Chondrocyte (in vitro differentiated cells): ENCODE results near the gene LRRC23. TPM values are rescaled to one million over a fixed set of nuclear protein-coding genes. Genes with fewer than 3 reads are reported as not detected.
A peak's percentile ranks its signal among the peaks of the same experiment; 100 is the strongest.
"Not testable (repeated sequence)": the region's sequence is repeated elsewhere in the genome, so short reads cannot be mapped to it uniquely, and the experiment has no call there.

ENCODE experiments used
- DNase-seq: peaks from one replicate; pipeline ENCODE4 v3.0.0; 2021; ENCODE audit warnings: mixed read lengths, low spot score
- H3K27ac Mint-ChIP-seq: one replicate; pipeline ENCODE4 v1.8.0; 2021; ENCODE audit warnings: mild to moderate bottlenecking, moderate library complexity, mixed read lengths; ENCODE audit not compliant: unreplicated experiment
- H3K27me3 Mint-ChIP-seq: 2 replicates; pipeline ENCODE4 v1.8.0; 2021; ENCODE audit warnings: low read depth, mixed read lengths
- H3K36me3 Mint-ChIP-seq: 2 replicates; pipeline ENCODE4 v1.8.0; 2021; ENCODE audit warnings: low read depth, mixed read lengths
- H3K4me1 Mint-ChIP-seq: 2 replicates; pipeline ENCODE4 v1.8.0; 2021; ENCODE audit warnings: low read depth, mild to moderate bottlenecking, mixed read lengths
- H3K4me3 Mint-ChIP-seq: one replicate; pipeline ENCODE4 v1.8.0; 2021; ENCODE audit warnings: mild to moderate bottlenecking, moderate library complexity, mixed read lengths; ENCODE audit not compliant: unreplicated experiment
- H3K9me3 Mint-ChIP-seq: 2 replicates; pipeline ENCODE4 v1.8.0; 2021; ENCODE audit warnings: low read depth, mixed read lengths
- total RNA-seq: library from RNA; stranded (reverse); gene quantifications from 3 replicates; pipeline ENCODE4 v1.2.1, GENCODE V29; 2021
- TF ChIP-seq, protein P1 (sequence below): fragments of 200-600 bp; sonication (generic); IDR thresholded peaks from 2 replicates; pipeline ENCODE4 v1.5.0; 2021; ENCODE audit warnings: antibody characterized with exemption, mild to moderate bottlenecking, moderate library complexity

LRRC23 gene
- total RNA-seq, 1 donor from 2014 or later: 6.3 TPM

GRCh38 chr12:6861391-6861790 lies 43.2 kb upstream of the LRRC23 start:
- peaks cover under 1% of the 10 kb centered on the region for H3K4me1 Mint-ChIP-seq
- no peaks in the 10 kb centered on the region for H3K9me3 Mint-ChIP-seq
- TF ChIP-seq, protein P1, sequence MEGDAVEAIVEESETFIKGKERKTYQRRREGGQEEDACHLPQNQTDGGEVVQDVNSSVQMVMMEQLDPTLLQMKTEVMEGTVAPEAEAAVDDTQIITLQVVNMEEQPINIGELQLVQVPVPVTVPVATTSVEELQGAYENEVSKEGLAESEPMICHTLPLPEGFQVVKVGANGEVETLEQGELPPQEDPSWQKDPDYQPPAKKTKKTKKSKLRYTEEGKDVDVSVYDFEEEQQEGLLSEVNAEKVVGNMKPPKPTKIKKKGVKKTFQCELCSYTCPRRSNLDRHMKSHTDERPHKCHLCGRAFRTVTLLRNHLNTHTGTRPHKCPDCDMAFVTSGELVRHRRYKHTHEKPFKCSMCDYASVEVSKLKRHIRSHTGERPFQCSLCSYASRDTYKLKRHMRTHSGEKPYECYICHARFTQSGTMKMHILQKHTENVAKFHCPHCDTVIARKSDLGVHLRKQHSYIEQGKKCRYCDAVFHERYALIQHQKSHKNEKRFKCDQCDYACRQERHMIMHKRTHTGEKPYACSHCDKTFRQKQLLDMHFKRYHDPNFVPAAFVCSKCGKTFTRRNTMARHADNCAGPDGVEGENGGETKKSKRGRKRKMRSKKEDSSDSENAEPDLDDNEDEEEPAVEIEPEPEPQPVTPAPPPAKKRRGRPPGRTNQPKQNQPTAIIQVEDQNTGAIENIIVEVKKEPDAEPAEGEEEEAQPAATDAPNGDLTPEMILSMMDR: no peak
- peaks cover 52% of the 10 kb centered on the region for H3K36me3 Mint-ChIP-seq
- no peak overlapping the region for H3K4me3 Mint-ChIP-seq
- no peak overlapping the region for H3K27ac Mint-ChIP-seq
- peak; percentile 77 for DNase-seq
- H3K27me3 Mint-ChIP-seq: no peaks in the 10 kb centered on the region

DNA sequence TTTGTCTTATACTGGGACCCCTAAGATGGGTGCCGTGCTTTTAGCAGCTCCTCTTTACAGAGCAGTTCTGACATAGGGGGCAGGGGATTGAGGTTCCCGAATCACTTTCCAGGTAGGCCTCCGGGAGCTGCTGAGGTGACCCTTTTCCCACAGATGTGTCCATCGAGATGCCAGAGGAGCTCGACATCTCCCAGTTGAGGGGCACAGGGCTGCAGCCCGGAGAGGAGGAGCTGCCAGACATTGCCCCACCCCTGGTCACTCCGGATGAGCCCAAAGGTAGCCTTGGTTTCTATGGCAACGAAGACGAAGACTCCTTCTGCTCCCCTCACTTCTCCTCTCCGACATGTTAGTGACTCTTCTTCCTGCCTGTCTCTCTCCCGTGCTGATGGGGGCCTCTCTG lies 41.6 kb upstream of the LRRC23 start:
- Mint-ChIP-seq H3K4me1 (peaks cover 8% of the 10 kb centered on the region), H3K36me3 (peaks cover 39% of the 10 kb centered on the region), H3K4me3 (no peak overlapping the region), H3K9me3 (no peaks in the 10 kb centered on the region), H3K27me3 (no peaks in the 10 kb centered on the region), H3K27ac (no peak overlapping the region)
- TF ChIP-seq, protein P1: no peak
- peak; percentile 60 for DNase-seq

DNA sequence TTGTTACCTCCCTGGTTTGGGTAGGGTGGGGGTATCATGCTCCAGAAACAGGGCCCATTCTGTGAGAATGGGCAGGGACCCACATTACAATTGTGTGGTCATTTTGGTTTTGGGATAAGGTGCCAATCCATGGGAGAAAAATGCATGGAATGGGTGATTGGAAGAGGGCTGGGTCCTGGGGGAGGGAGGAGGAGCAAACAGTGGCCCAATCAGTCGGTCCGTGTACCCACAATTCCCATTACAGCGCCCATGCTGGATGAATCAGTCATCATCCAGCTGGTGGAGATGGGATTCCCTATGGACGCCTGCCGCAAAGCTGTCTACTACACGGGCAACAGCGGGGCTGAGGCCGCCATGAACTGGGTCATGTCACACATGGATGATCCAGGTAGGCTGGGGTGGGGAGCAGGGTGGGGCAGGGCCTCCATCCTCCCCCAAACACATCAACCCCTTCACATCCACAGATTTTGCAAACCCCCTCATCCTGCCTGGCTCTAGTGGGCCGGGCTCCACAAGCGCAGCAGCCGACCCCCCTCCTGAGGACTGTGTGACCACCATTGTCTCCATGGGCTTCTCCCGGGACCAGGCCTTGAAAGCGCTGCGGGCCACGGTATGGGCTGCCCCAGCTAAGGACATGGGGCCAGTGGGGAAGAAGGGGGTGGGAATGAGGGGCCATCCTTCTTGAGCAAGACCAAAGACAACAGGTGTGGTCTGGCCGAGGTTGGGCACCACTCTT lies 40.9 kb upstream of the LRRC23 start:
- TF ChIP-seq, protein P1: no peak
- Mint-ChIP-seq H3K4me1 (peaks cover 16% of the 10 kb centered on the region), H3K36me3 (peaks cover 37% of the 10 kb centered on the region), H3K9me3 (no peaks in the 10 kb centered on the region), H3K27ac (no peak overlapping the region), H3K27me3 (no peaks in the 10 kb centered on the region), H3K4me3 (no peak overlapping the region)
- peak; percentile 84 for DNase-seq

DNA sequence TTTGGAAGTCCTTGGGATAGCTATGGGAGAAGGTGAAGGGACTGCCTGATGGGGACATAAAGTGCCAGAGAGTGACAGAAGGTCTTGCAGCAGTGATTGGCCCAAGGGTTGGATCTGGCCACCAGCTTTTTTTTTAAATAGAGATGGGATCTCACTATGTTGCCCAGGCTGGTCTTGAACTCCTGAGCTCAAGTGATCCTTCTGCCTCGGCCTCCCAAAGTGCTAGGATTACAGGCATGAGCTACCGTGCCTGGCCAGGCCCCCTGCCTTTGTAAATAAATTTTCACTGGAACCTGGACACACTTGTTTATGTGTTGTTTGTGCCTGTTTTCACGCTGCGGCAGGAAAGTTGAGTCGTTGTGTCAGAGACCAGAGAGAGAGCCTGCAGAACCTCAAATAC lies 39.3 kb upstream of the LRRC23 start:
- H3K4me3 Mint-ChIP-seq, H3K27me3 Mint-ChIP-seq, H3K9me3 Mint-ChIP-seq: not testable (repeated sequence)
- DNase-seq: peak; percentile 24
- Mint-ChIP-seq H3K4me1 (peaks cover 29% of the 10 kb centered on the region), H3K27ac (peak overlapping the region; percentile 36), H3K36me3 (peaks cover 38% of the 10 kb centered on the region)

- Mint-ChIP-seq H3K9me3 (no peaks in the 10 kb centered on the region), H3K27me3 (no peaks in the 10 kb centered on the region), H3K4me1 (peaks cover 39% of the 10 kb centered on the region), H3K36me3 (peaks cover 33% of the 10 kb centered on the region), H3K4me3 (peak overlapping the region; percentile 95), H3K27ac (peak overlapping the region; percentile 90)
- peak; percentile 86 for DNase-seq
- TF ChIP-seq, protein P1: no peak
Measured at GRCh38 chr12:6866163-6866919, 38.3 kb upstream of the LRRC23 start.
